ENCODE data around the gene MEAF6. TPM values are rescaled to one million over a fixed set of nuclear protein-coding genes. Genes with fewer than 3 reads are reported as not detected.
A peak's percentile ranks its signal among the peaks of the same experiment; 100 is the strongest.
"Not testable (repeated sequence)": the region's sequence is repeated elsewhere in the genome, so short reads cannot be mapped to it uniquely, and the experiment has no call there.

Gene MEAF6
- total and polyA plus RNA-seq, 9 donors: 36.5 to 54.8 (median 43.4) TPM

DNA sequence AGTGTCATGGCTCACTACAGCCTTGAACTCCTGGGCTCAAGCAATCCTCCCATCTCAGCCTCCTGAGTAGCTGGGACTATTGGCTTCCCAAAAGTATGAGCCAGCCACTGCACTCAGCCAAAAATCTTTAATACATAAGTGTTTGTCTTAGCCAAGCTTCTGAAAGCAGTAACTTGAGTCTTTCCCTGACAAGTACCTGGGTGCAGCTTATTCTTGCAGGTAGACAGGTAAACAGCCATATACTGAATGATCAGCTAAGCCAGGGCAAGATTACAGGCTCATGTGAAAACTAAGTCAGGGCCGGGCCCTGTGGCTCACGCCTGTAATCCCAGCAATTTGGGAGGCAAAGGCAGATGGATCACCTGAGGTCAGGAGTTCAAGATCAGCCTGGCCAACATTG is 7.8 kb downstream of the MEAF6 start:
- Histone ChIP-seq H3K9me3 (replicated peaks; ENCODE audit: control insufficient read depth, low read depth, low read length) (no peaks in the 10 kb centered on the region), H3K4me3 (ENCODE audit: low read length) (no peak overlapping the region), H3K4me1 (ENCODE audit: control insufficient read depth, insufficient read depth, low read length) (no peaks in the 10 kb centered on the region), H3K27me3 (ENCODE audit: control insufficient read depth, insufficient read depth, low read length) (no peaks in the 10 kb centered on the region), H3K36me3 (ENCODE audit: control insufficient read depth, insufficient read depth, low read length) (peaks cover 40% of the 10 kb centered on the region), H3K27ac (ENCODE audit: low read length) (no peak overlapping the region)
- WGBS (ENCODE audit: insufficient coverage): 100% methylated on average over 2 of the region's 2 CpGs
- DNase-seq: no peak

- no CpG with 5 or more reads among the region's 2 CpGs for WGBS (ENCODE audit: insufficient coverage)
- not testable (repeated sequence) for H3K27ac ChIP-seq (ENCODE audit: low read length); H3K27me3 ChIP-seq (ENCODE audit: control insufficient read depth, insufficient read depth, low read length); H3K4me3 ChIP-seq (ENCODE audit: low read length); H3K4me1 ChIP-seq (ENCODE audit: control insufficient read depth, insufficient read depth, low read length); DNase-seq; H3K9me3 ChIP-seq (replicated peaks; ENCODE audit: control insufficient read depth, low read depth, low read length)
- peaks cover 32% of the 10 kb centered on the region for H3K36me3 ChIP-seq (ENCODE audit: control insufficient read depth, insufficient read depth, low read length)
These were observed 11.8 kb downstream of the MEAF6 start for GRCh38 chr1:37502791-37503190.

- Histone ChIP-seq H3K27ac (ENCODE audit: low read length) (no peak overlapping the region), H3K4me1 (ENCODE audit: control insufficient read depth, insufficient read depth, low read length) (no peaks in the 10 kb centered on the region), H3K9me3 (replicated peaks; ENCODE audit: control insufficient read depth, low read depth, low read length) (no peaks in the 10 kb centered on the region), H3K27me3 (ENCODE audit: control insufficient read depth, insufficient read depth, low read length) (no peaks in the 10 kb centered on the region), H3K36me3 (ENCODE audit: control insufficient read depth, insufficient read depth, low read length) (peaks cover 33% of the 10 kb centered on the region), H3K4me3 (ENCODE audit: low read length) (no peak overlapping the region)
- DNase-seq: no peak
These were observed 12.5 kb downstream of the MEAF6 start for GRCh38 chr1:37502104-37502503.

DNA sequence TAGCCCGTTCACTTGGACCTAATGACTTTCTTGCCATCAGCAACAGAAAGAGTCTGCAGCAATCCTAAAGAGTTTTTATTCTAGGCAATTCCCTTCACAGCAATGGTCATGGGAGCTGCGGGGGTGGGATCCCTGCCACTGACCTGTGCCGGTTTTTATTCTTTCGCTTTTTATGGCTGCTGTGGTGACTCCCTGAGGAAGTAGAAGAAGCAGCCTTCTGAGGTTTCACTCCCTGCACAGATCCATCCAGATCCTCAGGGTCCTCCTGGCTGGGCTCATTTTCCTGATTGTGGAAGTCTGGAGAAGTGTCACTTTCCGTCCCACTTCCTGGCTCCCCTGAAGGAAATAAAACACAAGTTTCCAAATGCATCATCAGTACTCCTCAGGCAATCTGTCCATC is 12.9 kb downstream of the MEAF6 start:
- Histone ChIP-seq H3K9me3 (replicated peaks; ENCODE audit: control insufficient read depth, low read depth, low read length) (no peaks in the 10 kb centered on the region), H3K27ac (ENCODE audit: low read length) (no peak overlapping the region)
- WGBS (ENCODE audit: insufficient coverage): 83% methylated on average over 1 of the region's 5 CpGs

GRCh38 chr1:37498872-37499617 is 15.5 kb downstream of the MEAF6 start:
- H3K9me3 ChIP-seq (replicated peaks; ENCODE audit: control insufficient read depth, low read depth, low read length): no peaks in the 10 kb centered on the region
- no peak overlapping the region for H3K27ac ChIP-seq (ENCODE audit: low read length)
- DNase-seq: no peak
- no peak overlapping the region for H3K4me3 ChIP-seq (ENCODE audit: low read length)
- peaks cover 20% of the 10 kb centered on the region for H3K36me3 ChIP-seq (ENCODE audit: control insufficient read depth, insufficient read depth, low read length)
- no peaks in the 10 kb centered on the region for H3K27me3 ChIP-seq (ENCODE audit: control insufficient read depth, insufficient read depth, low read length)
- 69% methylated on average over 2 of the region's 4 CpGs for WGBS (ENCODE audit: insufficient coverage)
- no peaks in the 10 kb centered on the region for H3K4me1 ChIP-seq (ENCODE audit: control insufficient read depth, insufficient read depth, low read length)

More for the DNA sequence above, 12.9 kb downstream of the MEAF6 start:
- H3K4me1 ChIP-seq (ENCODE audit: control insufficient read depth, insufficient read depth, low read length): no peaks in the 10 kb centered on the region
- H3K4me3 ChIP-seq (ENCODE audit: low read length): no peak overlapping the region
- H3K36me3 ChIP-seq (ENCODE audit: control insufficient read depth, insufficient read depth, low read length): peaks cover 31% of the 10 kb centered on the region
- DNase-seq: no peak
- H3K27me3 ChIP-seq (ENCODE audit: control insufficient read depth, insufficient read depth, low read length): no peaks in the 10 kb centered on the region

GRCh38 chr1:37497832-37498231 is 16.7 kb downstream of the MEAF6 start:
- no peak for DNase-seq
- H3K27ac ChIP-seq (ENCODE audit: low read length): no peak overlapping the region
- peaks cover 19% of the 10 kb centered on the region for H3K36me3 ChIP-seq (ENCODE audit: control insufficient read depth, insufficient read depth, low read length)
- no CpG with 5 or more reads among the region's 2 CpGs for WGBS (ENCODE audit: insufficient coverage)
- H3K9me3 ChIP-seq (replicated peaks; ENCODE audit: control insufficient read depth, low read depth, low read length): no peaks in the 10 kb centered on the region
- no peaks in the 10 kb centered on the region for H3K27me3 ChIP-seq (ENCODE audit: control insufficient read depth, insufficient read depth, low read length)
- no peaks in the 10 kb centered on the region for H3K4me1 ChIP-seq (ENCODE audit: control insufficient read depth, insufficient read depth, low read length)
- H3K4me3 ChIP-seq (ENCODE audit: low read length): no peak overlapping the region

GRCh38 chr1:37495875-37496274 is 18.7 kb downstream of the MEAF6 start:
- no CpG with 5 or more reads among the region's 1 CpG for WGBS (ENCODE audit: insufficient coverage)

DNA sequence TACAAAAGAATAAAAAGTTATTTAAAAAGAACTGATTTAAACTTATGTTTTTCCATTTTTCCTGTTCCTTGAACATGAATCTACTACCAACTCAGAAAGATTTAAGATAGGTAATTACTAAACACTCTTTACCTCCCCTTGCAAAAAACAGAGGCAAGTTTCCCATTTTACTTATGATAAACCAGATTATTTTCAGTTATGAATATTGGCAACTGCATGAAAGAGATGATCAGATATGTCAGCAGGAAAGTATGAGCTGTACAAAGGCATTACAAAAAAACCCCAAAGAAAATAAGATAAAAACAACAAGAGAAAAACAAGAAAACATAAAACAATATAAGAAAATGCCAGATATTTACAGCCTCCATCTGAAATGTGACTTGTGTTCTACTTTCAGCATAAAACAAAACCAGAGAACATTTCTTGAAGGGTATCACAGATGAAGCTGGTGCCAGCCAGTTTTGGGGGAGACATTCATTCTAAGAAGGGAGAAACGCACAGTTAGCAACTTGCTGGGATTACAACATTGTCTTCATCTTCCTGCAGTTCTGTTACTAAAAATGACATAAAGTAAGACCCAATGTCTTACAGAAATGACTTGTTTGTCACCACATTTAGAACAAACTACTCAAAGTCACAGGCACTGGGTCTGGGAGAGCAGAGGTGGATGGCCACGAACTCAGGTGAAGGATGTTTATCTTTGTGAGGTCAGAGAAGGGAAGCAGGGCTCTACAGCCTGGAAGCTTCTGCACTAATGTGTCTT is 21.0 kb downstream of the MEAF6 start:
- Histone ChIP-seq H3K27me3 (ENCODE audit: control insufficient read depth, insufficient read depth, low read length) (no peaks in the 10 kb centered on the region), H3K27ac (ENCODE audit: low read length) (no peak overlapping the region), H3K9me3 (replicated peaks; ENCODE audit: control insufficient read depth, low read depth, low read length) (no peaks in the 10 kb centered on the region), H3K4me3 (ENCODE audit: low read length) (no peak overlapping the region), H3K36me3 (ENCODE audit: control insufficient read depth, insufficient read depth, low read length) (peaks cover 31% of the 10 kb centered on the region), H3K4me1 (ENCODE audit: control insufficient read depth, insufficient read depth, low read length) (no peaks in the 10 kb centered on the region)
- DNase-seq: no peak
- WGBS (ENCODE audit: insufficient coverage): no CpG with 5 or more reads among the region's 2 CpGs

More at GRCh38 chr1:37495875-37496274, 18.7 kb downstream of the MEAF6 start:
- Histone ChIP-seq H3K27me3 (ENCODE audit: control insufficient read depth, insufficient read depth, low read length) (no peaks in the 10 kb centered on the region), H3K4me1 (ENCODE audit: control insufficient read depth, insufficient read depth, low read length) (no peaks in the 10 kb centered on the region), H3K4me3 (ENCODE audit: low read length) (no peak overlapping the region), H3K27ac (ENCODE audit: low read length) (no peak overlapping the region), H3K36me3 (ENCODE audit: control insufficient read depth, insufficient read depth, low read length) (peaks cover 24% of the 10 kb centered on the region), H3K9me3 (replicated peaks; ENCODE audit: control insufficient read depth, low read depth, low read length) (no peaks in the 10 kb centered on the region)
- no peak for DNase-seq

GRCh38 chr1:37487619-37487984 is 27.0 kb downstream of the MEAF6 start:
- DNase-seq: no peak
- no peaks in the 10 kb centered on the region for H3K27me3 ChIP-seq (ENCODE audit: control insufficient read depth, insufficient read depth, low read length)
- no peak overlapping the region for H3K4me3 ChIP-seq (ENCODE audit: low read length)
- H3K9me3 ChIP-seq (replicated peaks; ENCODE audit: control insufficient read depth, low read depth, low read length): no peaks in the 10 kb centered on the region
- peaks cover 38% of the 10 kb centered on the region for H3K36me3 ChIP-seq (ENCODE audit: control insufficient read depth, insufficient read depth, low read length)
- no peak overlapping the region for H3K27ac ChIP-seq (ENCODE audit: low read length)
- no CpG with 5 or more reads among the region's 5 CpGs for WGBS (ENCODE audit: insufficient coverage)
- peaks cover 23% of the 10 kb centered on the region for H3K4me1 ChIP-seq (ENCODE audit: control insufficient read depth, insufficient read depth, low read length)

GRCh38 chr1:37486680-37487618 is 27.6 kb downstream of the MEAF6 start:
- no peak overlapping the region for H3K4me3 ChIP-seq (ENCODE audit: low read length)

More at GRCh38 chr1:37486680-37487618, 27.6 kb downstream of the MEAF6 start:
- Histone ChIP-seq H3K4me1 (ENCODE audit: control insufficient read depth, insufficient read depth, low read length) (peaks cover 23% of the 10 kb centered on the region), H3K27ac (ENCODE audit: low read length) (peak overlapping the region; percentile 58), H3K9me3 (replicated peaks; ENCODE audit: control insufficient read depth, low read depth, low read length) (no peaks in the 10 kb centered on the region), H3K36me3 (ENCODE audit: control insufficient read depth, insufficient read depth, low read length) (peaks cover 44% of the 10 kb centered on the region), H3K27me3 (ENCODE audit: control insufficient read depth, insufficient read depth, low read length) (no peaks in the 10 kb centered on the region)
- peak; percentile 72 for DNase-seq
- 18% methylated on average over 6 of the region's 10 CpGs for WGBS (ENCODE audit: insufficient coverage)

Measured in muscle of leg (tissue), 11 donors.